HG03139 (cell line): Measurements from ENCODE around the gene RPS15A.

ENCODE experiments used
- ATAC-seq: cut with Tn5 transposase; IDR thresholded peaks from one replicate; pipeline ENCODE4 v1.9.1; 2021; ENCODE audit not compliant: unreplicated experiment

The RPS15A gene

DNA sequence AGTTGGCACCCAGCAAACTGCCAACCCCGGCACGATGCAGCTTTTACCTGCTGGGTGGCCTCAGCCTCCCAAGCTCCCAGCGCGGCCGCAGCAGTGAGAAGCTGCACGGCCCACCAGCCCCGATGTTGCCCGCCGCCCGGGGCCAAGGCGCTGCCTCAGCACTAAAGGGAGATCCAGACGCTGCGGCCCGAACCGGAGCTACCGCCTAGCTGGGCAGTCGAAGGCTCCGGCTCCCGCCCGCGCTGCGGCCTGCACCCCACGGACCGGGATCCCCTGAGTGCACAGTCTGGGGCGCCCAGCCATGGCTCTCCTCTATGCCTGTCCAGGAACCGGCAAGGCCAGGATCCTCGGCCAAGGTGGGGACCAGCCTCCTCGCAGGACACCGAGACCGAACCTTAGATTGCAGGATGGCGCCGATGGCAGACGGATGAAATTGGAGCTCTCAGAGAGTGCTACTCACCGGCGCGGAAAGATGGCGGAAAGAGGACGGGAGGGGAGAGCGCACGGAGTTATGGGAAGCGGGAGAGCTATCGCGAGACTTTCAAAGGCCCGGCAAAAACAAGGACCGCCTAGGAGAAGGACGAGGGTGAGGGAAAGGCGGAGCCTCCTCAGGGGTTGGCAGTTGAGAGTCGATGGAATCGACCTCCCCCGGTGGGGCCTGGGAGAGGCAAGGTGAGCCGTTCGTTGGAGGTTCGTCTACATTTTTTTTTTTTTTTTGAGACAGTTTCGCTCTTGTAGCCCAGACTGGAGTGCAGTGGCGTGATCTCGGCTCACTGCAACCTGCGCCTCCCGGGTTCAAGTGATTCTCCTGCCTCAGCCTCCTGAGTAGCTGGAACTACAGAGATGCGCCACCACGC lies at the start of gene RPS15A:
RPS15A (minus strand) TSS at position 485 of the 857 bp plus-strand sequence. CDS start 1,221 bp downstream, outside the sequence.
- peak; percentile 83 for ATAC-seq

DNA sequence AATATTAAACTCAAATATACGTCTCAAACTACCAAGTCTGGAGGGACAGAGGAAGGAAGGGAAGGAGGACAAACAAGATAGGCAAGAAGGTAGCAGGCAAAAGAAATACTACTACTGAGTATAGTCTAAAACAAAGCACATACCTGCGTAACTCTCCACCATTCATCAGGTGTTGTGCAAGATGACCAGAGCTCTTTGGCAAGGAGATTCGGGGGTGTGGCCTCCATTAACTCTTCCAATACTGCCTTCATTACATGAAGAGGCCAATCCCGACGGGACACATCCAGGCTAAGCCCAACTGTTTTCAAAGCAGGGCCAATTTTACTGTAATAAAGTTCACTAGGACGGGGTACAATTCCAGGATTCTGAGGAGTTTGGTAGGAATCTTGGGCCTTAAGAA lies 49.4 kb upstream of the RPS15A start:
- ATAC-seq, result no peak

DNA sequence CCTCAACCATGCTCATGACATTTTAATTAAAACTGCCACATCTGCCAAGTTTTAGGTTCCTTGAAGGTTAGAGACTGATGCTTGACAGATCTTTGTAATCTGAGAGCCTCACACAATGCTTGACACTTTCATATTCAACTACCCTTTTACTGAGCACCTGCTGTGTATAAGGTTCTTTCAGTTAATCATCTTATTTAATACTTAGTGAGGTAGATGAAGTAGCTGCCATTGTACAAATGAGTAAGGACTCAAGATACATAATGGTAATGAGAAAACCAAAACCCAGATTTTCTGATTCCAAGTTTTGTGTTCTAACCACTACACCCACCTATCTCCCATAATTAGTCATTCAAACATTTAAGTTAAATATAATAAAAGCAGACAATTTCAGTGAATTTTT lies 46.6 kb upstream of the RPS15A start:
- ATAC-seq, result no peak

DNA sequence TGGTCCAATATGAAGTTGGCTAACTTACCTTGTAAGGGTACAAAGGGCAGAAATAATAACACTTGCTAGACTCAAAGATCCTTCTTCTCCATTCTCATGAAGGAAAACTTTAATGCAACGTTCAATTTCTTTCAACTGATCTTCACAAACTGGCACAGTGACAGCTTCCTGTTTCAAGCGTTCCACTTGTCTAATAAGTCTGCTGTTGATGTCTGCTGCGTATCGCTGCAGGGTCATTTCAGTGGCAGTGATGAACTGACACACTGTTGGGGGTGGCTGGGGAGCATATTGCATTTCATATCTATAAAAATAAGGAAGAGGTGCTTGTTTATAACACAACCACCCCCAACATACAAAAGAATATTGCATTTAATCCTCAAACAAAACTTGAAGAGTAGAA lies 44.7 kb upstream of the RPS15A start:
- no peak for ATAC-seq

DNA sequence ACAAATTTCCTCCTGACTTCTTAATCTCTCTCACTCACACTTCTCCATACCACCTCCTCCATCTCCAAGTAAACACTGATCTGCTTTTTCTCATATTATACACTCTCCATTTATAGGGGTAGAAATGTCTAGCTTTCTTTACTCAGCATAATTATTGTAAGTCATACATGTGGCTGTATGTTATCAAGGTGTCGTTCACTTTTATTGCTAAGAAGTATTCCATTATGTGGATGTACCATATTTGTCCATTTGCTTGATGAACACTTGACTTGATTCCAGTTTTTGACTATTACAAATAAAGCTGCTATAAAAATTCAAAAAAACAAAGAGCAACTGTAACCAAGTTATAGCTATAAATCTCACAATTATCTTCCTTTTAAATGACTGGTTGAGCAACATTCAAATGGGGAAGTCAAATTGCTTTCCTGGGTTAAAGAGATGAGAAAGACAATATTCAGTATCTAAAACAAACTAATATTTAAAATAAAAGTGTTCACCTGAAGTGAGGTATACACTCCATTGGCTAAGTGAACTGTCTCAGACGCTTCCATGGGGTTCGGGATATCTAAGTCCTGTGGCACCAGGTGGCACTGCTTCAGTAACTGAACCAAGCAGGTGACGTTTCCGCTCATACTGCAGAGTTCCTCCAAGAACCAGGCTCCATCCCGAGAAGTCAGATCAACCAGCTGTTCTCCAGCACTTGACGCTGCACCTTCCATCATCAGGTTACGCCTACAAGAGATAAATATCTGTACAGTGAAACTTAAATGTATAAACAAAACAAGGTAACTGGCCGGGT lies 43.8 kb upstream of the RPS15A start:
- ATAC-seq, result no peak

DNA sequence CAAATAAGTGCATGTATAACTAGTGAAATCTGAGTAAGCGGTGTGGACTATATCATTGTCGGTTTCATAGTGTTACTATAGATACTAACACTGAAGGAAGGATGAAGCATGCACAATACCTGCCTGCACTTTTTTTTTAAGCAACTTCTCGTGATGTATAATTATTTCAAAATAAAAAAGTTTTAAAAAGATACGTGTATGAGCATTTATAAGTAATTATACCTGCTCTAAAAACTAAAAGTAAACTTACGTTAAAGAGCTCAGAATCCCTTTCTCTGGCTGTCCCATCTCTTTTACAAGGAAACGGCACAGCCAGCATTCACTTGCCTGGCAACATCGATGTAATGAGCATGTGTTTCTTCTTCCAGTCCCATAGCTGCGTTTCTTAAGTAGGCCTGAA lies 42.5 kb upstream of the RPS15A start:
- no peak for ATAC-seq

GRCh38 chr16:18832006-18832405 lies 41.9 kb upstream of the RPS15A start:
- no peak for ATAC-seq

DNA sequence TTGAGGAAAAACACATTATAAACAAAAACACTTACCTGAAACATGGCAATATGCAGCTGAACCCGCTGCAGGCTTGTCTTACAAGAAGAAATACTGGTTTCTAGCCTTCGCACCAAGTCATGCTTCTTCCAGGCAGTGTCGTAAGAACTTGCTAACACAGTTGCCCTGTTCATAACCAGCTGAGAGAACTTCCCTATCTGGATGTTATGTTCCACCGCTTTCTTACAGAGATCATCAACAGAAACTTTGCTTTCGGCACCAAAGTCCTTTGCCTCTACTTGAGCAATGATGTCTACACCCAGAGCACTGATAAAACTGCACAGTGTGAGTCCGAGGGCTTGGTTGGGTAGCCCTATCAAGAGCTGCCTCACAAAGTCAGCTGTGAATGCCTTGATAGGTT lies 39.1 kb upstream of the RPS15A start:
- no peak for ATAC-seq

GRCh38 chr16:18827890-18828289 lies 37.8 kb upstream of the RPS15A start:
- ATAC-seq, result no peak

DNA sequence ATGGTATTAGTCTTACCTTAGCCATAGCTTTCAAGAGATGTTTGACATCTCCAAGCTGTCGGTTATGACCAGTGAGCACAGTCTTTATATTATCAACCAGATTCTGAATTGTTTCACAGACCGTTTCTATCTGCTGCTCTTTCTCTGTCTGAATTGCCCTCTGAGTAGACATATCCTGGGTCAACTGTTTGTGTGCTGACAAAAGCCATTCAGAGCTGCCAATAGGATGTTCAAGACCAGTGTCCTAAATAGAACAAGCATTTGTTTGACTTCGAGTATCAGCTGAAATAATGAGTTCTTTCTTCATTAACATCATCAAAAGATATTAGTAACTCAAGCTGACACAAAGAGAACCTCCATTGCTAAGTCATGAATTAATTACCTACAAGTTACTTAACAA lies 26.2 kb upstream of the RPS15A start:
- no peak for ATAC-seq

DNA sequence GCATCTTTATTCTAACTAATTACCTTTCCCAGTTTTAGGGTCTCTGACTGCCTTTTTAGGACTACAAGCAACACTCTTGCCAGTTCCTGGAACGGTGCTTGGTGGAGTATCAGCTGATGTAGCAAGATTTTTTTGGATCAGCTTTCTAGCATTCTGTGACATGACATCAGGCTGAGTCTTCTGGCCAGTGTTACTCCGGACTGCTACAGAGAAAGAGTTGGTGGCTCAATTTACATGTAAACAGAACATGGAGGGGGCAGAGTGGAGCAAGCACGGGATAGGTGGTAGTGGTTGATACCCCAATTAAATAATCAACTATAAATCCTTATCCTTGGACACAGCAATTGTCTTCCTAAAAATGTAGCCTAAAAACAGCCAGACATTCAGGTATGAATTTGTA lies 21.8 kb upstream of the RPS15A start:
- no peak for ATAC-seq

DNA sequence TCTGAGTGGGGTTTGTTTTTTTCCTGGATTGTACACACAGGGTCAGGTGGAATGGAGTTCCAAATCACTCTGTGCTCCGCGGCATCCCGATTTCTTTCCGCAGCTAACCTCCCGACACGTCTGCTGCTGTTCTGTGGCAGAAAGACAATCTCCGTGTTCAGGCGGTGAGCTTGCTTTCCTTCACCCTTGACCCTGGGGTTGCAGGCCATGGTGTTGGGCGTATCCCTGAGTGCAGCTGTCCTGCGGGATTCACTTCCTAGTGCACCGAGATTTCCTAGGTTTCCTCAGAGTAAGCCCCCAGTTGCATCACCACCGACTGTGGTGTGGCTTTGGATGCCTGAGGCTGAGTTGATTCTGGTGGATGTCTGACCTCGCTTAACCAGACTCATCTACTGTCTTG lies 19.0 kb upstream of the RPS15A start:
- no peak for ATAC-seq

- ATAC-seq, result no peak
These were observed 15.2 kb upstream of the RPS15A start for GRCh38 chr16:18805257-18805773.

GRCh38 chr16:18804540-18804939 lies 14.4 kb upstream of the RPS15A start:
- no peak for ATAC-seq

DNA sequence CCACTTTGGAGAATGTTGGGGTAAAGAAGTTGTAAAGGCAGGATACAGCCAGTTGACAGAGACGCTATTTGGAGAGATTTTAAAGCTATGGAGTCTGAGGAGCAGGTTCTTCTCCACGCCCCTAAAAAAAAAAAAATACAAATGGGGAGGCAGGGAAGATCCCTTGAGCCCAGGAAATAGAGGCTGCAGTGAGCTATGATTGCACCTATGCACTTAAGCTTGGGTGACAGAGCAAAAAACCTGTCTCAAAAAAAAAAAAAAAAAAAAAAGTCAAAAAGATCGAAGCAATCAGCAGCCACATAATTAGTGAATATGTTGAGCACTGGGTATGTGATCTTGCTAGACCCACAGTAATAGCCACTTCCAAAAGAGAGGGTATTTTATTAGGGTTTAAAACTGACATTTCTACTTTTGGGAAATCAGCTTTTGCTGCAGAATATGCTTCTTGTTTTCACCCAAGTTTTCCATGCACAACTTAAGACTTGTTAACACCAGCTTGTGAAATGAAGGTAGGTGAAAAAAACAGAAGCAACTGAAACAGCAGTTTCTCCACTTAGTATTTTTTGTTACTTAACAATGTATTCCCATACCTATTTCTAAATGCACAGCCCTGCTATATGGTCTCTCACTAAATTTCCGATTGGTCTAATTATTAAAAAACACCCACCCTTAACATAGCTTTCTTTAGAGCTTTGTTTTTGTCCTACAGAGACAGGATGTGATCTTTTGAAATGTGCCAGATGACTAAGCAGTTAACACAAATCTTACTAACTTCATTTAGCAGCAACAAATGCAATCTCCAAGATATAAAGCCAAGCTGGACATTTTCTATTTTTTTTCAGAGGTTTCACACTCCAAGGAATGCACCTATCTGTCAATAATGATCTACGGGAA lies 13.7 kb upstream of the RPS15A start:
- ATAC-seq, result no peak

DNA sequence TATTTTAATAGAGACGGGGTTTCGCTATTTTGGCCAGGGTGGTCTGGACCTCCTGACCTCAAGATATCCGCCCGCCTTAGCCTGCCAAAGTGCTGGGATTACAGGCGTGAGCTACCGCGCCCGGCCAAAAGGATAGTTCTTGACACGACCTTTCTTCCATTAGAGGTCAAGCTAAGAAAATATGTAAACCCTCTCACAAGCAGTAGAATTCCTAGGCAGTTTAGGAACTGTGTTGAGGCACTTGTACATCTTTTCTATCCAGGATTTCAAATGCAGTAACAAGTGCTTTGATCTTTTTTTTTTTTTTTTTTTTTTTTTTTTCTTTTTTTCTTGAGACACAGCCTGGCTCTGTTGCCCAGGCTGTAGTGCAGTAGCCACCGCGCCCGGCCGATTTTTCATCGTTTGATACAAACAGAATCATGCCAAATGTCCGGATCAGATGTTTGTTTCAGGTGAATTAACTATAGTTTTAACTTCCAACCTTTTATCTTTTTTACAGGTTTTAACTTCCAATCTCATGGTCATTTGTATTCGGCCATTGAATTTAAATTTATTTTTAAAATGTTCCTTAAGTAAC lies 12.7 kb upstream of the RPS15A start:
- ATAC-seq, result no peak

DNA sequence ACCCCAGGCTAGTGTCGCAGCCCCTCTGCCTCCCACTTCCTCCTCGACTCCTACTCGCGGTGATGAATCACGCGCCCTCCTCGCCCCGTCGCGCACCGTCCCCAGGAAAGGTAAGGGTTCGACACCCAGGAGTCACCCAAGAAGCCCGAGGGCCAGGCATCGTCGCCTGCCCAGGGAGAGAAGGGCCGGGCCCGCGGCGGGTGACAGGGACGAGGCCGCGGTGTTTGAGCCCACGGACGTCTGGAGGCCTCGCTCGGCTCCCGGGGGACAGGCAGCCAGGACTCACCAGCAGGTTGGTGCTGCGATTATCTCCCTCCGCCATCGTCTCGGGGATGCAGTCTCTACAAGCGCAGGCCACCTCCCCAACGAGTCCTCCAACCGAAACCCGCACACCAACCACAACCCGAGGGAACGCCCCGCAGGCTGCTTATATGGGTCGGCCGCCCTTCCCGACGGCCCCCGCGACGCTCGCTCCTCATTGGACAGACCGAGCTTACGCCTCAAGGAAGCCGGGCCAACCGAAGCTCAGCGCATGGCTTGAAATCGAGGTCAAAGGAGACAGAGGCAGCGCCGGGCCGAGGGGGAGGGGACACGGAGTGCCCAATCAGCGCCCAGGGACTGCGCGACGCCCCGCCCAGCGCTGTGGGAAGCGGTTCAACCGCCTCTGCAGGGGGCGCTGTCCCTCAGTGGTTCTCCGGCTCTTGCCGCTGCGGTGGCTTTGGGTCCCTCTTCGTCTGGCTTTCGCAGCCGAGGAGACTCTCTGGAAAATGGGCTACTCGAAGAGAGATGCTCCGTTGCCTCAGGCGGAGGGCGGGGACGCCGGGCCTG lies 11.2 kb upstream of the RPS15A start, which contains the start of gene ARL6IP1:
ARL6IP1 (minus strand) TSS at position 405 of the 828 bp plus-strand sequence; CDS start at position 322, 83 bp downstream.
- peak; percentile 89 for ATAC-seq

DNA sequence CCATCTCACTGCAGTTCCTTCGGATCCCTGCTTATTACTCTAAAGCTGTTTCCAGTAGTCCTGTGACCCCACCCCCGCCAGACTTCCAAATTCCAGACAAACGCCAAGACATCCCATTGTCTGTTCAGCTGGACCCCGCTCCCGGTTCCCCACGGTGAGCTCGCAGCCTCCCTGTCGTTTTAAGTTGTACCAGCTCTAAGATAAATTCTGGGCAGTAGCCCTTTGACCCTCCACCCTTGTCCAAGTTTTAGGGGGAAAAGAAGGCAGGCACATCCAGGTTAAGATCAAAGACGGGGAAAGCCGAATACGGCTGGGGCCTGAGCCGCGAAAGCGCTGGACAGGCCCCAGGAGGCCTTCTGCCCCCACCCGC lies 10.6 kb upstream of the RPS15A start:
- ATAC-seq, result no peak

DNA sequence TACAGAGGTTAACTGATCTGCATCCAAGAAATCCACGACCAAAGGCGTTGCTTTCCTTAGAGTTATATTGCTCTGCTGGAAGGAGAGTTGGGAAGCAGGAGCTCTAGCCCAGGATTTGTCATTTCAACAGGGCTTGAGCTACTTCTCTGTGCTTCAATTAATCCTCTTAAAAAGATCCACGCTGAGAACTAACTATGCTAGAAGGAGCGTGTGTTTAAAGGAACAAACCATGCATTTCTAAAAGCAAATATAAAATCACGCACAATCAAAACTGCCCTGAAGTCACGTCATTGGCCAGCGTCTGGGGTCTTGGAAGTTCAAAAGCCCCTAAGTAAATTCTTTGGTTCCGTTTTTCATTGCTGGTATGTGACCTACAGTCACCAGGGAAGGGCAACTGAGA lies 10.2 kb upstream of the RPS15A start:
- ATAC-seq, result no peak

DNA sequence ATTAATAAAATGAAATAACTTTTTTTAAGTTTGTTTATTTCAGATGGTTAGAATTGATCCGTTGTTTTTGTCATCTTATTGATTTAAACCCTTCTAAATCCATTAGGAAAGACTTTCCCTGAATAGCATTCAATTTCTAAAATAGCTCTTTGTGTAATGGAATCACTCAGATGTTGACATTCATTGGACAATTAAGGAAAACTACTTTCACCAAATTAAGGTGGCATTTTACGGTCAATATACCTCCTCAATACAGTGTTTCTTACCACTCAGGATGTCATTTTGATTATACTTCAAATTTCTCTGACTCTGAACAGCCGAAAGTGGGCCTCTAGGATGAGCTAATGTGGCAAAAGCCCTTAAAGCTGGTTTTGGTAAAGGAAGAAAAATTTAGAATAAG lies 9.4 kb upstream of the RPS15A start:
- ATAC-seq, result no peak
